PFSK-1 (cell line): ENCODE measurements around the gene FAM120B. TPM values are rescaled to one million over a fixed set of nuclear protein-coding genes. Genes with fewer than 3 reads are reported as not detected.

Experiments
- FOXP2 ChIP-seq: optimal IDR thresholded peaks from 2 replicates; pipeline ENCODE3; 2011; ENCODE audit warnings: borderline replicate concordance, control low read depth, inconsistent platforms; ENCODE audit not compliant: insufficient read depth; ENCODE audit errors: extremely low read length, extremely low read depth
- POLR2AphosphoS5 ChIP-seq: IDR thresholded peaks from 2 replicates; pipeline ENCODE4 v1.6.1; 2012; ENCODE audit warnings: low read depth, mild to moderate bottlenecking, control low read depth, low read length, moderate library complexity
- REST ChIP-seq, 2 experiments: IDR thresholded peaks; 2 replicates each; pipeline versions ENCODE4 v1.6.1 to v1.8.0; 2011 to 2012; ENCODE audit warnings: low read depth in 2 of 2, low read length in 2 of 2, control low read depth in 1 of 2, inconsistent platforms in 1 of 2, mild to moderate bottlenecking in 1 of 2, moderate library complexity in 1 of 2; ENCODE audit not compliant: insufficient read depth in 1 of 2
- SIN3A ChIP-seq: IDR thresholded peaks from 2 replicates; pipeline ENCODE4 v1.6.1; 2012; ENCODE audit warnings: mild to moderate bottlenecking, low read length, moderate library complexity, borderline replicate concordance; ENCODE audit not compliant: insufficient read depth
- TAF1 ChIP-seq: IDR thresholded peaks from 2 replicates; pipeline ENCODE4 v1.6.1; 2012; ENCODE audit warnings: low read length, control low read depth, borderline replicate concordance; ENCODE audit not compliant: insufficient read depth
- polyA plus RNA-seq: library from polyadenylated mRNA; unstranded; fragments of >200 nt; gene quantifications from one replicate; pipeline ENCODE4 v1.2.1, GENCODE V29; 2012; ENCODE audit warnings: low read depth, missing spikeins; ENCODE audit not compliant: insufficient read length

Gene FAM120B, protein sequence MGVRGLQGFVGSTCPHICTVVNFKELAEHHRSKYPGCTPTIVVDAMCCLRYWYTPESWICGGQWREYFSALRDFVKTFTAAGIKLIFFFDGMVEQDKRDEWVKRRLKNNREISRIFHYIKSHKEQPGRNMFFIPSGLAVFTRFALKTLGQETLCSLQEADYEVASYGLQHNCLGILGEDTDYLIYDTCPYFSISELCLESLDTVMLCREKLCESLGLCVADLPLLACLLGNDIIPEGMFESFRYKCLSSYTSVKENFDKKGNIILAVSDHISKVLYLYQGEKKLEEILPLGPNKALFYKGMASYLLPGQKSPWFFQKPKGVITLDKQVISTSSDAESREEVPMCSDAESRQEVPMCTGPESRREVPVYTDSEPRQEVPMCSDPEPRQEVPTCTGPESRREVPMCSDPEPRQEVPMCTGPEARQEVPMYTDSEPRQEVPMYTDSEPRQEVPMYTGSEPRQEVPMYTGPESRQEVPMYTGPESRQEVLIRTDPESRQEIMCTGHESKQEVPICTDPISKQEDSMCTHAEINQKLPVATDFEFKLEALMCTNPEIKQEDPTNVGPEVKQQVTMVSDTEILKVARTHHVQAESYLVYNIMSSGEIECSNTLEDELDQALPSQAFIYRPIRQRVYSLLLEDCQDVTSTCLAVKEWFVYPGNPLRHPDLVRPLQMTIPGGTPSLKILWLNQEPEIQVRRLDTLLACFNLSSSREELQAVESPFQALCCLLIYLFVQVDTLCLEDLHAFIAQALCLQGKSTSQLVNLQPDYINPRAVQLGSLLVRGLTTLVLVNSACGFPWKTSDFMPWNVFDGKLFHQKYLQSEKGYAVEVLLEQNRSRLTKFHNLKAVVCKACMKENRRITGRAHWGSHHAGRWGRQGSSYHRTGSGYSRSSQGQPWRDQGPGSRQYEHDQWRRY
- 8.8 TPM for polyA plus RNA-seq

DNA sequence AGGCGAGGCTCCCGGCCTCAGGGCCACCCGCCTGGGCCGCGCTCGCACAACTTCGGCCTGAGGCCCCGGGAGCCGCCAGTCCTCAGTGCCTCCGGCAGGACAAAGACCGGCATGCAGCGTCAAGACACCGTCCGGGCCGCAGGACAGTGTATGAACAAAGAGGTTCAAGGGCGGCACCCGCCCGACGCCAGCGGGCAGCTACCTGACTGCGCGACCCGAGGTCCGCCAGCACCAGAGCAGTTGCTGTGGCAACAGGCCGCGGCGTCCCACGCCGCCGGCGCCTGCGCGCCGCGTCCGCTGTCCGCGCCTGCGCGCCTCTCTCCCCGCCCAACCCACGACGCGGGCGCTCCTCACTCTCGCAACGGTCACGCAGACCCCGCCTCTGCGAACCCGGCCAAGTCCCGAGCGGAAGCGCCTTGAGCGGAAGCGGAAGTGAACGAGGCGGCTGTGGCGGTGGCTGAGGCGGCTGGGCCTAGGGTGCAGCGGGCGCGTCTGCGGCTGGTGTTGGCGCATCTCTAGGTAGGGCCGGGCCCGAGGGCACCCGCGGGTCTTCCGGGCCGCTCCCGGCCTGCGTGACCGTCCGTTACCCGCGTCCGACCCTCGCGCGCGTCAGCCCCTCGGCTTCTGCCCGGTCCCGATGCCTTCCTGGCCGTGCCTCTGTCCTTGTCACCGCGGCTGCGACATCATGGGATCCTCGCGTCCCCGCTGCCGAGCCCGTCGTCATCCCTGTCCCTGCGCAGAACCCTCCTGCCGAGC is at the start of gene FAM120B:
Gene FAM120B (plus strand): TSS at position 435 of the 756 bp plus-strand sequence. CDS start 10,633 bp downstream, outside the sequence.
- TF ChIP-seq REST (IDR thresholded peaks at IDR 0.05; ENCODE audit: insufficient read depth in 1 of 2, low read depth in 2 of 2, low read length in 2 of 2): 0 out of 4 replicates have a peak, but pooled peaks of 1 of the 2 experiments have one; percentile 6
- TF ChIP-seq SIN3A: no peak
- TF ChIP-seq POLR2AphosphoS5: peak; percentile 98
- TF ChIP-seq TAF1: 0 out of 2 replicates have a peak, but pooled peaks have one; percentile 52
- TF ChIP-seq FOXP2: peak; percentile 93

DNA sequence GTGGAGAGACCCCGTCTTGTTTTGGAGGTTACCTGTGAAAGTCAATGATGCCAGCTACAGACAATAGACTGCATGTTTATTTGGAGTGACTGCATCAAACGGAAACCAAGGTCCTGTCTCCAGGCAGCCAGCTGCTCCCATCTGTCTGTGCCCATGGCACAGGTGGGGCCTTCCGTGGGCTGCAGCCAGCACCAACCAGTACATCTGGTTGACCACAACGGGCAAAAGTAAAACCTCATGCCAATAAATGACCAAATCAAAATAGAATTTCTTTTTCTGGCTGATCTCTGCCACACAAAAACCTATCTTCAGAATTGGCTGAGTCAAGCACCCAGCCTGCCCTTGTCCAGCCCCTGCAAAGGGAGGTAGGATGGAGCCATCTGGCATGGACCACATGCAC is 49.2 kb upstream of the FAM120B start:
- TF ChIP-seq FOXP2 (no peak), SIN3A (no peak), POLR2AphosphoS5 (no peak), TAF1 (no peak), REST (IDR thresholded peaks at IDR 0.05; ENCODE audit: insufficient read depth in 1 of 2, low read depth in 2 of 2, low read length in 2 of 2) (no peak)

- TF ChIP-seq REST (IDR thresholded peaks at IDR 0.05; ENCODE audit: insufficient read depth in 1 of 2, low read depth in 2 of 2, low read length in 2 of 2) (no peak), TAF1 (no peak)
These were observed 48.2 kb upstream of the FAM120B start for GRCh38 chr6:170258407-170258806.

GRCh38 chr6:170259278-170259677 is 47.3 kb upstream of the FAM120B start:
- TF ChIP-seq FOXP2: no peak
- TF ChIP-seq POLR2AphosphoS5: no peak

DNA sequence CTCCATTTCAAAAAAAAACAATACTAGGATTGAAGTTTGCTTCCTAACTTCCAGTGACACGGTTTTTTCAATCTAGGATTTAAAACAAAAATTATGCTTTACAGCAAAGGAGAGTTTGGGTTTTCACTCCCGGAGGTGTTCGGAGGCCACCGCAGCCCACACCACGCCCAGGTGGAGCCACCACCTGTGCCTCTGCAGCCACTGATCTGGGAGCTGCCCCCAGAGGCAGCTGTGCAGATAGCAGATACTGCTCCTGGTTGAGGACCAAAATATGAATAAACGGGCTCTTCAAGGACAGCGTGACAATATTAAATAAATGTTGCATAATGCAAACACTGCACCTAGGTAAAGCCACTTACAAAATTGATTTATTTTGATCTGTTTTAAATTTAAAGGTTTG is 45.9 kb upstream of the FAM120B start:
- TF ChIP-seq FOXP2: no peak
- no peak for TF ChIP-seq SIN3A
- TF ChIP-seq TAF1: no peak
- TF ChIP-seq POLR2AphosphoS5: no peak
- TF ChIP-seq REST (IDR thresholded peaks at IDR 0.05; ENCODE audit: insufficient read depth in 1 of 2, low read depth in 2 of 2, low read length in 2 of 2): no peak
